HG02610 (cell line): ENCODE measurements around the gene LCN12.
A peak's percentile ranks its signal among the peaks of the same experiment; 100 is the strongest.

ENCODE experiments used
- ATAC-seq: cut with Tn5 transposase; IDR thresholded peaks from one replicate; pipeline ENCODE4 v1.9.1; 2021; ENCODE audit warnings: mild to moderate bottlenecking, moderate library complexity; ENCODE audit not compliant: unreplicated experiment

LCN12 gene

GRCh38 chr9:136926749-136927148, 25.3 kb upstream of the LCN12 start:
- ATAC-seq = no peak

- ATAC-seq = no peak
These were observed 24.5 kb upstream of the LCN12 start for GRCh38 chr9:136927343-136928271.

GRCh38 chr9:136928591-136928990, 23.5 kb upstream of the LCN12 start:
- ATAC-seq = no peak

- ATAC-seq = no peak
These were observed 22.1 kb upstream of the LCN12 start for GRCh38 chr9:136930014-136930413.

GRCh38 chr9:136931611-136932130, 20.4 kb upstream of the LCN12 start:
- no peak for ATAC-seq

- no peak for ATAC-seq
These were observed 17.8 kb upstream of the LCN12 start for GRCh38 chr9:136934277-136934676.

- no peak for ATAC-seq
These were observed 16.4 kb upstream of the LCN12 start for GRCh38 chr9:136935651-136936050.

GRCh38 chr9:136936645-136937170, 15.4 kb upstream of the LCN12 start:
- ATAC-seq = no peak

GRCh38 chr9:136937186-136938001, 14.7 kb upstream of the LCN12 start:
- ATAC-seq = no peak

- ATAC-seq = no peak
These were observed 12.6 kb upstream of the LCN12 start for GRCh38 chr9:136939431-136939995.

GRCh38 chr9:136939996-136940525, 12.0 kb upstream of the LCN12 start:
- ATAC-seq = no peak

- no peak for ATAC-seq
These were observed 11.4 kb upstream of the LCN12 start for GRCh38 chr9:136940526-136941230.

- no peak for ATAC-seq
These were observed 10.6 kb upstream of the LCN12 start for GRCh38 chr9:136941231-136942111.

GRCh38 chr9:136942112-136942880, 9.8 kb upstream of the LCN12 start:
- no peak for ATAC-seq

- no peak for ATAC-seq
These were observed 9.2 kb upstream of the LCN12 start for GRCh38 chr9:136942881-136943230.

- peak; percentile 7 for ATAC-seq
These were observed 8.5 kb upstream of the LCN12 start for GRCh38 chr9:136943291-136944211.

GRCh38 chr9:136944212-136944518, 7.9 kb upstream of the LCN12 start:
- ATAC-seq = peak; percentile 29
